ENCODE data around the gene IL4I1. TPM values are rescaled to one million over a fixed set of nuclear protein-coding genes. Genes with fewer than 3 reads are reported as not detected.

IL4I1 gene
- total and polyA plus RNA-seq, 11 donors, result 0.27 to 21.6 (median 0.44) TPM; not detected in 4

DNA sequence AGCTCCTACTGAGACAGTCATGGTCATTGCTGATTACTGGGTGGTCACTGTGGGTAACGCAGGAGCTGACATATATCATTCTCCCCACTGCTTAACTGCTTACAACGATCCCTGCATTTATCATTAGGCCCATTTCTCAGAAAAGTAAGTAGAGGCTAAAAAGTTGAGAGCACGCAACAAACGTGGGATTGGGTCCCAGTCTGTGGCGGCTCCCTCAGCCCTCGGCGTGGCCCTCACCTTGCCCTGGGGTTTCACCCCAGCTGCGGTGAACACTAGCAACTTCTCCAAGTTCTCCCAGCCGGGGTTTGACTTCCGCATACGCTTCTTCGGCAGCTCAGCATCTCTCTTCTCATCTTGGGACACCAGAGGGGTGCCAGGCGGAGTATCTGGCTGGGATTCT is 31.8 kb downstream of the IL4I1 start:
- H3K36me3 ChIP-seq, result peaks cover 0 to 50% (median 44%) of the 10 kb centered on the region in 9 donors
- DNase-seq (no peak), ATAC-seq (no peak)
- H3K27ac ChIP-seq, result peak overlapping the region in 2 of 12 donors; percentile 9 to 93
- H3K4me3 ChIP-seq, result peak overlapping the region in 1 of 12 donors; percentile 5
- peaks cover 7 to 60% (median 38%) of the 10 kb centered on the region in 12 donors for H3K4me1 ChIP-seq
- 89 to 93% (median 91%) methylated on average over 13 of the region's 13 CpGs for WGBS, 4 donors
- TF ChIP-seq POLR2A (IDR thresholded peaks at IDR 0.05), result no peak
- TF ChIP-seq, protein P1, sequence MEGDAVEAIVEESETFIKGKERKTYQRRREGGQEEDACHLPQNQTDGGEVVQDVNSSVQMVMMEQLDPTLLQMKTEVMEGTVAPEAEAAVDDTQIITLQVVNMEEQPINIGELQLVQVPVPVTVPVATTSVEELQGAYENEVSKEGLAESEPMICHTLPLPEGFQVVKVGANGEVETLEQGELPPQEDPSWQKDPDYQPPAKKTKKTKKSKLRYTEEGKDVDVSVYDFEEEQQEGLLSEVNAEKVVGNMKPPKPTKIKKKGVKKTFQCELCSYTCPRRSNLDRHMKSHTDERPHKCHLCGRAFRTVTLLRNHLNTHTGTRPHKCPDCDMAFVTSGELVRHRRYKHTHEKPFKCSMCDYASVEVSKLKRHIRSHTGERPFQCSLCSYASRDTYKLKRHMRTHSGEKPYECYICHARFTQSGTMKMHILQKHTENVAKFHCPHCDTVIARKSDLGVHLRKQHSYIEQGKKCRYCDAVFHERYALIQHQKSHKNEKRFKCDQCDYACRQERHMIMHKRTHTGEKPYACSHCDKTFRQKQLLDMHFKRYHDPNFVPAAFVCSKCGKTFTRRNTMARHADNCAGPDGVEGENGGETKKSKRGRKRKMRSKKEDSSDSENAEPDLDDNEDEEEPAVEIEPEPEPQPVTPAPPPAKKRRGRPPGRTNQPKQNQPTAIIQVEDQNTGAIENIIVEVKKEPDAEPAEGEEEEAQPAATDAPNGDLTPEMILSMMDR (IDR thresholded peaks at IDR 0.05), result no peak
- intact Hi-C loops (cut with DNase I), result loop anchor here in 6 of 10 donors (5.0 to 10.0 kb wide), 4 partner anchors 48 to 190 kb away; partner anchors contain the start of genes MED25 (in 4 of the 6), AP2A1 (in 2 of the 6) and PRMT1 (in 2 of the 6)
- H3K9me3 ChIP-seq, result no peaks in the 10 kb centered on the region
- no peaks in the 10 kb centered on the region for H3K27me3 ChIP-seq

DNA sequence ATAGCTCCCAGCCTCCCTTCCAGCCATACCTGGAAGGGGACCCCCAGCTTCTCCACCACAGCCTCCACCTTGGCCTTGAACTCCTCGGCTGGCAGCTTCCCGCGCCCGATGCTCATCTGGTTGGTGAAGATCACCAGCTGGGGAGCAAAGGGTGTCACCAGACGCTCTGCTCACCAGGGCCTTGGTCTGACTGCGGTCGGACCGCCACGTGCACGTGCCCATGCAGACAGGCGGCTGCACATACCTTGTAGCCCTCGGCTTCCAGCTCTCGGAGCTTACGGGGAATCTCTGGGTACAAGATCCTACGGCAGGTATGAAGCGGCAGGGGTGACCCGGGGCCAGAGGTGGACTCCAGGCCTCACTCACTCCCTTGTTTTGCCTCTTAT is 32.8 kb downstream of the IL4I1 start:
- peak in 1 of 5 donors; percentile 16 for DNase-seq
- intact Hi-C loops (cut with DNase I), result loop anchor here in 2 of 10 donors (1.0 to 10.0 kb wide), 2 partner anchors 46 to 189 kb away; partner anchors contain the start of genes MED25 (in 1 of the 2) and PRMT1 (in 1 of the 2)
- Histone ChIP-seq H3K27ac (no peak overlapping the region), H3K4me1 (peaks cover 7 to 56% (median 36%) of the 10 kb centered on the region in 12 donors), H3K36me3 (peaks cover 0 to 59% (median 51%) of the 10 kb centered on the region in 9 donors), H3K27me3 (no peaks in the 10 kb centered on the region), H3K4me3 (no peak overlapping the region), H3K9me3 (no peaks in the 10 kb centered on the region)
- no peak for ATAC-seq
- 89 to 97% (median 90%) methylated on average over 17 of the region's 17 CpGs for WGBS, 4 donors
- TF ChIP-seq, protein P1 (IDR thresholded peaks at IDR 0.05), result no peak
- no peak for TF ChIP-seq POLR2A (IDR thresholded peaks at IDR 0.05)

DNA sequence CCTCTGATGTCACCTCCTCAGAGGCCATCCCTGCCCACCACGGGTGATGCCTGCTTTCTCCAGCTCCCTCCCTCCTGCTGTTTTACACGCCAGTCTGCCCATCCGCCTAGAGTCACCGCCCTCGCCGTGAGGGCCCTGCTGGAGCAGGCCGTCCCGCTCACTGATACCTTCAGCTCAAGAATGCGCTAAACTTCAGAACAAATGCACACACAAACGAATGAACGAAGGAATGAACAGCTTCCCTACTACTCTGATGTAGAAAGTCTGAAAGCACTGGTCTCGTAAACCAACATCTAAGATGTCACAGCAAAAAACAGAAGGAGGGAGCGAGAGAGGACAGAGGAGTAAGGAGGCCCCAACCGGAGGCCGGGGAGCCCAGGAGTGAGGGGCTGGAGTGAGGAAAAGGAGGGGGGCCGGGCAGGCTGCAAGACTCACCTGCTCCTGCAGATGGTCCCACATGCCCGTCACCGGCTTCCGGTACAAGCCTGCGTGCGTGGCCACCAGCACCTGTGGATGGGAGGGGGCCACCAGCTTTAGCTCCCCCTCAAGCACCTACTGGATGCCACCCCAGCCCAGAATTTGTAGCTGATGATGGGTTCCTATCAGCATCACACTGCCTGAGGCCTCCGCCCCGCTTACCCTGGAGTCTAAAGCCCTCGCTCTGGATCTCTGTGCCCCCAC is 33.3 kb downstream of the IL4I1 start:
- H3K36me3 ChIP-seq, result peaks cover 0 to 64% (median 57%) of the 10 kb centered on the region in 9 donors
- 90 to 94% (median 93%) methylated on average over 24 of the region's 24 CpGs for WGBS, 4 donors
- H3K4me3 ChIP-seq, result no peak overlapping the region
- H3K27me3 ChIP-seq, result no peaks in the 10 kb centered on the region
- no peak for TF ChIP-seq POLR2A (IDR thresholded peaks at IDR 0.05)
- TF ChIP-seq, protein P1 (IDR thresholded peaks at IDR 0.05), result no peak
- ATAC-seq (no peak), DNase-seq (no peak)
- no peak overlapping the region for H3K27ac ChIP-seq
- peaks cover 7 to 51% (median 31%) of the 10 kb centered on the region in 12 donors for H3K4me1 ChIP-seq
- no peaks in the 10 kb centered on the region for H3K9me3 ChIP-seq
- intact Hi-C loops (cut with DNase I), result loop anchor here in 2 of 10 donors (1.0 to 10.0 kb wide), 2 partner anchors 45 to 189 kb away; partner anchors contain the start of genes MED25 (in 1 of the 2) and PRMT1 (in 1 of the 2)
